IMR-90 (cell line): ENCODE measurements around the gene LETM1. TPM values are rescaled to one million over a fixed set of nuclear protein-coding genes. Genes with fewer than 3 reads are reported as not detected.

Experiments used
- ATAC-seq: fragments of 200-7000 bp; cut with Tn5 transposase; 2 replicates; pipeline ENCODE4 v1.9.1; 2020; ENCODE audit warnings: low read depth, mild to moderate bottlenecking, moderate library complexity
- BruUV-seq: library from RNA; stranded (reverse); fragments of 400-500 nt; replicated peaks from 2 replicates; lab custom pipeline; 2021; lab: Mats Ljungman, UMichigan
- CTCF ChIA-PET: fragments of 300-600 bp; formaldehyde crosslinking; extraction: SDS; loops from one replicate; lab custom pipeline; 2021; ENCODE audit warnings: antibody characterized with exemption; lab: Yijun Ruan, JAX
- POLR2A ChIA-PET: fragments of 300-600 bp; sonication (Branson Sonifier 250); formaldehyde crosslinking; loops from one replicate; lab custom pipeline; 2022; ENCODE audit warnings: antibody characterized with exemption; ENCODE audit not compliant: unreplicated experiment; lab: Charles Lee
- DNase-seq: peaks from one replicate; pipeline ENCODE4 v3.0.0; 2013
- H2AFZ ChIP-seq: replicated peaks from 2 replicates; pipeline ENCODE3; 2013; ENCODE audit warnings: low read length, mild to moderate bottlenecking; ENCODE audit not compliant: poor library complexity
- H2AK5ac ChIP-seq: 2 replicates; pipeline ENCODE4 v1.6.1; 2013; ENCODE audit warnings: low read depth, low read length, inconsistent platforms
- H2AK9ac ChIP-seq: replicated peaks from 2 replicates; pipeline ENCODE3; 2013; ENCODE audit warnings: mild to moderate bottlenecking, low read depth, low read length, moderate library complexity; ENCODE audit not compliant: poor library complexity
- H2BK120ac ChIP-seq: 2 replicates; pipeline ENCODE4 v1.6.1; 2013; ENCODE audit warnings: low read depth, low read length, inconsistent platforms
- H2BK15ac ChIP-seq: 3 replicates; pipeline ENCODE4 v1.6.1; 2013; ENCODE audit warnings: low read depth, low read length, inconsistent platforms
- H2BK20ac ChIP-seq: 2 replicates; pipeline ENCODE4 v1.6.1; 2013; ENCODE audit warnings: low read depth, mild to moderate bottlenecking, inconsistent platforms, low read length, moderate library complexity
- H2BK5ac ChIP-seq: 2 replicates; pipeline ENCODE4 v1.6.1; 2013; ENCODE audit warnings: mild to moderate bottlenecking, low read depth, low read length, inconsistent platforms; ENCODE audit not compliant: poor library complexity, severe bottlenecking
- H3K14ac ChIP-seq: replicated peaks from 2 replicates; pipeline ENCODE4 v1.6.1; 2013; ENCODE audit warnings: low read depth, low read length, inconsistent platforms
- H3K18ac ChIP-seq: 2 replicates; pipeline ENCODE4 v1.6.1; 2013; ENCODE audit warnings: low read depth, low read length, control low read depth
- H3K23ac ChIP-seq: 2 replicates; pipeline ENCODE4 v1.6.1; 2013; ENCODE audit warnings: low read depth, low read length, inconsistent platforms
- H3K27ac ChIP-seq: 2 replicates; pipeline ENCODE4 v1.5.1; 2013; ENCODE audit warnings: mild to moderate bottlenecking, control low read depth, low read length; ENCODE audit not compliant: insufficient read depth
- H3K27me3 ChIP-seq: 2 replicates; pipeline ENCODE4 v1.6.1; 2013; ENCODE audit warnings: low read length; ENCODE audit not compliant: control insufficient read depth, insufficient read depth
- H3K36me3 ChIP-seq: 2 replicates; pipeline ENCODE4 v1.6.1; 2013; ENCODE audit warnings: low read length, mixed read lengths; ENCODE audit not compliant: control insufficient read depth, insufficient read depth
- H3K4ac ChIP-seq: 2 replicates; pipeline ENCODE4 v1.6.1; 2013; ENCODE audit warnings: low read depth, low read length, inconsistent platforms
- H3K4me1 ChIP-seq: 2 replicates; pipeline ENCODE4 v1.6.1; 2013; ENCODE audit warnings: low read length, mixed read lengths; ENCODE audit not compliant: control insufficient read depth, insufficient read depth
- H3K4me2 ChIP-seq: 2 replicates; pipeline ENCODE4 v1.6.1; 2013; ENCODE audit warnings: low read depth, mild to moderate bottlenecking, control low read depth, low read length, moderate library complexity
- H3K4me3 ChIP-seq: 2 replicates; pipeline ENCODE4 v1.5.1; 2013; ENCODE audit warnings: low read depth, mild to moderate bottlenecking, control low read depth, low read length, moderate library complexity; ENCODE audit not compliant: insufficient read depth
- H3K56ac ChIP-seq: 2 replicates; pipeline ENCODE4 v1.6.1; 2013; ENCODE audit warnings: low read length, inconsistent platforms; ENCODE audit not compliant: insufficient read depth; ENCODE audit errors: extremely low read depth
- H3K79me1 ChIP-seq, 2 experiments: 2 replicates each; pipeline ENCODE4 v1.6.1; 2013; ENCODE audit warnings: low read length in 2 of 2, inconsistent platforms in 1 of 2, low read depth in 1 of 2
- H3K9ac ChIP-seq: 2 replicates; pipeline ENCODE4 v1.6.1; 2013; ENCODE audit warnings: low read depth, low read length, control low read depth
- H3K9me1 ChIP-seq: 2 replicates; pipeline ENCODE4 v1.6.1; 2013; ENCODE audit warnings: low read length, inconsistent platforms; ENCODE audit not compliant: insufficient read depth
- H3K9me3 ChIP-seq: 2 replicates; pipeline ENCODE4 v1.6.1; 2013; ENCODE audit warnings: low read length; ENCODE audit not compliant: control insufficient read depth, insufficient read depth
- H4K20me1 ChIP-seq: 2 replicates; pipeline ENCODE4 v1.6.1; 2013; ENCODE audit warnings: low read length, inconsistent platforms; ENCODE audit not compliant: insufficient read depth
- H4K5ac ChIP-seq: 2 replicates; pipeline ENCODE4 v1.6.1; 2013; ENCODE audit warnings: mild to moderate bottlenecking, low read depth, low read length, control low read depth
- H4K8ac ChIP-seq, 2 experiments: 2 replicates each; pipeline ENCODE4 v1.6.1; 2013; ENCODE audit warnings: low read depth in 2 of 2, low read length in 2 of 2, control low read depth in 1 of 2, inconsistent platforms in 1 of 2
- H4K91ac ChIP-seq: 2 replicates; pipeline ENCODE4 v1.6.1; 2013; ENCODE audit warnings: low read depth, low read length, inconsistent platforms; ENCODE audit not compliant: insufficient read depth
- CHD1 ChIP-seq: IDR thresholded peaks from 2 replicates; pipeline ENCODE4 v1.6.1; 2012; ENCODE audit warnings: low read depth, low read length, improper control_type of control experiment
- MAZ ChIP-seq: IDR thresholded peaks from 2 replicates; pipeline ENCODE4 v1.6.1; 2012; ENCODE audit warnings: low read depth, mild to moderate bottlenecking, low read length, improper control_type of control experiment, moderate library complexity, borderline replicate concordance
- MXI1 ChIP-seq: IDR thresholded peaks from 2 replicates; pipeline ENCODE4 v1.6.1; 2012; ENCODE audit warnings: low read depth, mild to moderate bottlenecking, low read length, moderate library complexity, borderline replicate concordance
- RAD21 ChIP-seq: IDR thresholded peaks from 2 replicates; pipeline ENCODE4 v1.6.1; 2012; ENCODE audit warnings: low read length, improper control_type of control experiment
- RFX5 ChIP-seq: IDR thresholded peaks from 2 replicates; pipeline ENCODE4 v1.8.0; 2012; ENCODE audit warnings: low read depth, mild to moderate bottlenecking, low read length, moderate library complexity
- SMC3 ChIP-seq: fragments of 150-350 bp; IDR thresholded peaks from 2 replicates; pipeline ENCODE4 v1.6.1; 2016; ENCODE audit warnings: low read depth, mild to moderate bottlenecking, antibody characterized with exemption, low read length, moderate library complexity
- USF2 ChIP-seq: fragments of 150-350 bp; IDR thresholded peaks from 2 replicates; pipeline ENCODE4 v1.6.1; 2017; ENCODE audit warnings: mild to moderate bottlenecking, antibody characterized with exemption, low read length, low read depth
- WGBS, 2 experiments: methylation state at CpG; one replicate each; pipeline versions ENCODE4 v1.1.5 to v1.1.7; 2013; ENCODE audit warnings: missing lambda C conversion rate in 2 of 2; ENCODE audit not compliant: insufficient read length in 1 of 2; ENCODE audit errors: extremely low coverage in 2 of 2; 5-methylcytosine and 5-hydroxymethylcytosine counted together
- dilution Hi-C: fragments of 300-500 bp; cut with HindIII; formaldehyde crosslinking; loops from one replicate; pipeline ENCODE4 v1.14.3; 2018; ENCODE audit warnings: low sequenced_read_pairs; ENCODE audit not compliant: unreplicated experiment
- in situ Hi-C: fragments of 300-500 bp; cut with MboI; formaldehyde crosslinking; loops from 3 replicates; pipeline ENCODE4 v1.14.3; 2019; ENCODE audit warnings: low sequenced_read_pairs, inconsistent platforms, mixed read lengths
- intact Hi-C: fragments of 100-400 bp; cut with micrococcal nuclease; formaldehyde crosslinking; loops from 2 replicates; pipeline ENCODE4 v1.10.0; 2022
- polyA plus RNA-seq, 3 experiments: library from polyadenylated mRNA; depleted of rRNA; stranded (reverse); fragments of >200 nt; gene quantifications; 2 replicates each; pipeline ENCODE4 v1.2.3, GENCODE V29; 2012; ENCODE audit warnings: low replicate concordance in 1 of 3
- total RNA-seq: library from RNA; depleted of rRNA; stranded (reverse); fragments of >200 nt; gene quantifications from 2 replicates; pipeline ENCODE4 v1.2.3, GENCODE V29; 2012

The LETM1 gene
- total and polyA plus RNA-seq, 2 of the 4 experiments (the other 2 are of a cell fraction) = 25.0 to 49.3 TPM

DNA sequence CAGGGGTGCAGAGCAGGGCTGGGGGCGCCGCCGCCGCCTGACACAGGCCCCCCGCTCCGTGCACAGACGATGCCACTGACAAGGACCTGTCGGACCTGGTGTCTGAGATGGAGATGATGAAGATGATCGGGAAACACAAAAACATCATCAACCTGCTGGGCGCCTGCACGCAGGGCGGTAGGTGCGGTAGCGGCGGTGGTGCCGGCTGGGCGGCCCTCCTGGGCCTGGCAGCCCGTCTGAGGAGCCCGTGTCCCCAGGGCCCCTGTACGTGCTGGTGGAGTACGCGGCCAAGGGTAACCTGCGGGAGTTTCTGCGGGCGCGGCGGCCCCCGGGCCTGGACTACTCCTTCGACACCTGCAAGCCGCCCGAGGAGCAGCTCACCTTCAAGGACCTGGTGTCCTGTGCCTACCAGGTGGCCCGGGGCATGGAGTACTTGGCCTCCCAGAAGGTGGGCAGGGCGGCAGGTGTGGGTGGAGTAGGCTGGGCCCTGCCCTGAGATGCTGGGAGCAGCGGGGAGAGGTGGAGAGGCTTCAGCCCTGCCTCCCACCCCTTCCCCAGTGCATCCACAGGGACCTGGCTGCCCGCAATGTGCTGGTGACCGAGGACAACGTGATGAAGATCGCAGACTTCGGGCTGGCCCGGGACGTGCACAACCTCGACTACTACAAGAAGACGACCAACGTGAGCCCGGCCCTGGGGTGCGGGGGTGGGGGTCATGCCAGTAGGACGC is 50.3 kb downstream of the LETM1 start:
- Histone ChIP-seq H2BK5ac (no peak overlapping the region), H3K79me1 (no peaks in the 10 kb centered on the region), H4K5ac (no peak overlapping the region), H3K23ac (no peak overlapping the region), H3K9me1 (no peaks in the 10 kb centered on the region), H4K20me1 (peaks cover 10% of the 10 kb centered on the region), H2BK120ac (no peak overlapping the region), H4K8ac (no peak overlapping the region), H3K27ac (no peak overlapping the region), H3K4me3 (no peak overlapping the region), H2AK9ac (no peak overlapping the region), H3K9me3 (no peaks in the 10 kb centered on the region), H3K14ac (no peak overlapping the region), H2AK5ac (no peak overlapping the region), H3K4me2 (no peak overlapping the region), H3K4me1 (no peaks in the 10 kb centered on the region; the same call in 1 of the 2 replicates), H3K36me3 (no peaks in the 10 kb centered on the region), H2BK20ac (no peak overlapping the region), H3K4ac (no peak overlapping the region), H2BK15ac (no peak overlapping the region), H3K27me3 (no peaks in the 10 kb centered on the region), H4K91ac (no peak overlapping the region), H3K9ac (no peak overlapping the region), H3K18ac (no peak overlapping the region), H2AFZ (no peak overlapping the region), H3K56ac (no peak overlapping the region)
- dilution Hi-C loops = no loop called here
- intact Hi-C loops = no loop called here
- no peak for ATAC-seq
- WGBS, 2 experiments = 88% methylated on average over 19 of the region's 47 CpGs; no CpG with 5 or more reads in 1 of the 2 experiments
- no peak for TF ChIP-seq SMC3
- no peak for TF ChIP-seq RFX5
- TF ChIP-seq MXI1 = no peak
- no peak for TF ChIP-seq RAD21
- no peak for TF ChIP-seq MAZ
- no peak for TF ChIP-seq CHD1
- no peak for TF ChIP-seq USF2
- no TSS peak for BruUV-seq
- ChIA-PET CTCF (no interaction called here), POLR2A (no interaction called here)
- no peak for DNase-seq
- in situ Hi-C loops = no loop called here
